GM13976 (cell line): ENCODE measurements around the gene TTLL5.
"Not testable (repeated sequence)": the region's sequence is repeated elsewhere in the genome, so short reads cannot be mapped to it uniquely, and the experiment has no call there.

ENCODE experiments used
- DNase-seq: peaks from one replicate; pipeline ENCODE4 v3.0.0; 2012; ENCODE audit warnings: low spot score
- CTCF ChIP-seq: IDR thresholded peaks from 2 replicates; pipeline ENCODE4 v1.5.1; 2012; ENCODE audit warnings: borderline replicate concordance, mild to moderate bottlenecking; ENCODE audit not compliant: insufficient read depth; ENCODE audit errors: extremely low read depth, missing control alignments, control extremely low read depth
- in situ Hi-C: fragments of 300-500 bp; cut with MboI; formaldehyde crosslinking; loops from one replicate; pipeline ENCODE4 v1.12.0; 2022; ENCODE audit warnings: low sequenced_read_pairs, mixed read lengths, inconsistent platforms; ENCODE audit not compliant: unreplicated experiment

Gene TTLL5

GRCh38 chr14:75685910-75686309 is 24.9 kb downstream of the TTLL5 start:
- in situ Hi-C loops, result no loop called here
- DNase-seq, result no peak
- no peak for TF ChIP-seq CTCF

- DNase-seq, result no peak
- in situ Hi-C loops, result no loop called here
- no peak for TF ChIP-seq CTCF
Observed at GRCh38 chr14:75689012-75689411, 28.0 kb downstream of the TTLL5 start.

- in situ Hi-C loops, result no loop called here
Observed at GRCh38 chr14:75690010-75690409, 29.0 kb downstream of the TTLL5 start.

GRCh38 chr14:75695025-75695424 is 34.0 kb downstream of the TTLL5 start:
- DNase-seq, in situ Hi-C loops: not testable (repeated sequence)

More at GRCh38 chr14:75690010-75690409, 29.0 kb downstream of the TTLL5 start:
- DNase-seq, result no peak
- TF ChIP-seq CTCF, result no peak

GRCh38 chr14:75697386-75697785 is 36.3 kb downstream of the TTLL5 start:
- in situ Hi-C loops, result no loop called here
- no peak for TF ChIP-seq CTCF
- DNase-seq, result no peak

GRCh38 chr14:75697918-75698317 is 36.9 kb downstream of the TTLL5 start:
- DNase-seq, result no peak
- TF ChIP-seq CTCF, result no peak
- in situ Hi-C loops, result no loop called here

GRCh38 chr14:75699331-75699730 is 38.3 kb downstream of the TTLL5 start:
- DNase-seq, result no peak
- TF ChIP-seq CTCF, result no peak
- in situ Hi-C loops, result no loop called here
